HepG2 (cell line): ENCODE data around the gene ADGRF5. TPM values are rescaled to one million over a fixed set of nuclear protein-coding genes. Genes with fewer than 3 reads are reported as not detected.

Experiments used
- ATAC-seq: fragments of 200-7000 bp; cut with Tn5 transposase; 3 replicates; pipeline ENCODE4 v1.9.1; 2020; ENCODE audit warnings: mild to moderate bottlenecking, moderate library complexity
- BruUV-seq: library from RNA; stranded (reverse); fragments of 400-500 nt; replicated peaks from 2 replicates; lab custom pipeline; 2021; lab: Mats Ljungman, UMichigan
- CTCF ChIA-PET: fragments of 300-600 bp; formaldehyde crosslinking; extraction: SDS; loops from one replicate; lab custom pipeline; 2021; ENCODE audit warnings: low total read pairs, inconsistent platforms, low intra/inter-chr PET ratio; lab: Yijun Ruan, JAX
- POLR2A ChIA-PET: fragments of 350-600 bp; sonication (Branson Sonifier 250); formaldehyde crosslinking; loops from one replicate; lab custom pipeline; 2020; ENCODE audit warnings: antibody characterized with exemption, inconsistent platforms; lab: Yijun Ruan, JAX
- DNase-seq: peaks from one replicate; pipeline ENCODE4 v3.0.0-alpha.2; 2015; ENCODE audit warnings: low spot score
- FAIRE-seq: peaks from 3 replicates; lab custom pipeline; 2011; peaks lifted over from hg19 to GRCh38; lab: Jason Lieb, UNC
- H2AFZ ChIP-seq: one replicate; pipeline ENCODE4 v1.6.1; 2011; ENCODE audit warnings: low read length, inconsistent platforms
- H3K27ac ChIP-seq: fragments of 300-600 bp; 3 replicates; pipeline ENCODE4 v1.8.0; 2011; ENCODE audit warnings: mixed run types, mild to moderate bottlenecking, mixed read lengths, low read length, inconsistent platforms; ENCODE audit not compliant: insufficient read depth; ENCODE audit errors: extremely low read length
- H3K27me3 ChIP-seq, 2 experiments: fragments of 200-600 bp in 1 of 2; 2 replicates in 1 of 2; 3 replicates in 1 of 2; pipeline versions ENCODE4 v1.6.0 to v1.8.0; 2011; ENCODE audit warnings: low read length in 2 of 2, mild to moderate bottlenecking in 2 of 2, moderate library complexity in 2 of 2, inconsistent platforms in 1 of 2; ENCODE audit not compliant: insufficient read depth in 2 of 2, control insufficient read depth in 1 of 2
- H3K36me3 ChIP-seq, 2 experiments: fragments of 200-600 bp in 1 of 2; replicated peaks in 1 of 2; 2 replicates in 1 of 2; 3 replicates in 1 of 2; pipeline versions ENCODE4 v1.5.1 to v1.8.0; 2011; ENCODE audit warnings: low read length in 2 of 2, inconsistent platforms in 1 of 2; ENCODE audit not compliant: insufficient read depth in 2 of 2, control insufficient read depth in 1 of 2
- H3K4me1 ChIP-seq: 2 replicates; pipeline ENCODE4 v1.5.1; 2012; ENCODE audit warnings: low read length, inconsistent platforms; ENCODE audit not compliant: insufficient read depth
- H3K4me2 ChIP-seq: 2 replicates; pipeline ENCODE4 v1.6.0; 2011; ENCODE audit warnings: low read depth, low read length, inconsistent platforms
- H3K4me3 ChIP-seq, 3 experiments: fragments of 200-600 bp in 1 of 3; sonication (generic), shearing (Covaris generic) in 1 of 3; replicated peaks in 1 of 3; 2 replicates each; pipeline ENCODE4 v1.5.1; 2011 to 2016; ENCODE audit warnings: low read length in 3 of 3, inconsistent platforms in 2 of 3, low read depth in 2 of 3, mild to moderate bottlenecking in 2 of 3, control low read depth in 1 of 3, mixed read lengths in 1 of 3; ENCODE audit not compliant: insufficient read depth in 1 of 3
- H3K79me2 ChIP-seq: one replicate; pipeline ENCODE4 v1.6.1; 2011; ENCODE audit warnings: low read length, inconsistent platforms; ENCODE audit not compliant: insufficient read depth
- H3K9ac ChIP-seq: 2 replicates; pipeline ENCODE4 v1.6.0; 2011; ENCODE audit warnings: mild to moderate bottlenecking, low read depth, low read length, inconsistent platforms; ENCODE audit not compliant: insufficient read depth
- H3K9me3 ChIP-seq: 2 replicates; pipeline ENCODE4 v1.5.1; 2012; ENCODE audit warnings: mild to moderate bottlenecking, low read length
- H4K20me1 ChIP-seq: 2 replicates; pipeline ENCODE4 v1.6.0; 2011; ENCODE audit warnings: inconsistent platforms, mild to moderate bottlenecking, low read length, moderate library complexity; ENCODE audit not compliant: insufficient read depth
- CEBPB ChIP-seq: IDR thresholded peaks from 2 replicates; pipeline ENCODE4 v1.6.1; 2011; ENCODE audit warnings: low read depth, low read length, improper control_type of control experiment, borderline replicate concordance
- DNMT3B ChIP-seq: conservative IDR thresholded peaks from 2 replicates; pipeline ENCODE4 v1.6.1; 2016; ENCODE audit warnings: missing biosample characterization, control low read depth
- HOXA5 ChIP-seq: sonication (generic); formaldehyde crosslinking; IDR thresholded peaks from 2 replicates; pipeline ENCODE4 v1.4.0; 2020; ENCODE audit warnings: missing genetic modification reagents
- MIXL1 ChIP-seq: IDR thresholded peaks from 2 replicates; pipeline ENCODE4 v1.6.1; 2016
- NFYB ChIP-seq: sonication (generic); formaldehyde crosslinking; IDR thresholded peaks from 2 replicates; pipeline ENCODE4 v1.4.0; 2020; ENCODE audit warnings: missing genetic modification reagents
- NRL ChIP-seq: sonication (generic); formaldehyde crosslinking; IDR thresholded peaks from 2 replicates; pipeline ENCODE4 v1.5.0; 2020; ENCODE audit warnings: missing genetic modification reagents, mild to moderate bottlenecking, moderate library complexity, borderline replicate concordance
- POLR2A ChIP-seq, 2 experiments: IDR thresholded peaks; 2 replicates each; pipeline ENCODE4 v1.6.1; 2011; ENCODE audit warnings: low read depth in 2 of 2, low read length in 2 of 2, mild to moderate bottlenecking in 1 of 2, moderate library complexity in 1 of 2; ENCODE audit not compliant: insufficient read depth in 1 of 2
- RBM39 ChIP-seq: fragments of 200-400 bp; formaldehyde crosslinking; IDR thresholded peaks from one replicate; pipeline ENCODE4 v1.6.1; 2018; ENCODE audit warnings: antibody characterized with exemption, mild to moderate bottlenecking, low read depth, low read length; ENCODE audit not compliant: poor library complexity, severe bottlenecking
- SKI ChIP-seq: fragments of 450-650 bp; IDR thresholded peaks from one replicate; pipeline ENCODE4 v1.6.1; 2018; ENCODE audit warnings: mild to moderate bottlenecking; ENCODE audit not compliant: partially characterized antibody
- SOX13 ChIP-seq, 3 experiments: fragments of 450-650 bp in 1 of 3; sonication (generic) in 1 of 3; formaldehyde crosslinking in 1 of 3; IDR thresholded peaks in 2 of 3; conservative IDR thresholded peaks in 1 of 3; 2 replicates each; pipeline versions ENCODE4 v1.5.0 to v1.6.1; 2016 to 2020; ENCODE audit warnings: antibody characterized with exemption in 1 of 3, mild to moderate bottlenecking in 1 of 3, missing compliant biosample characterization in 1 of 3, missing genetic modification reagents in 1 of 3, moderate library complexity in 1 of 3
- SP1 ChIP-seq, 2 experiments: fragments of 450-650 bp in 1 of 2; sonication (generic) in 1 of 2; formaldehyde crosslinking in 1 of 2; IDR thresholded peaks; 2 replicates each; pipeline versions ENCODE4 v1.4.0 to v1.6.1; 2016 to 2020; ENCODE audit warnings: missing genetic modification reagents in 1 of 2
- TIGD3 ChIP-seq: sonication (generic); formaldehyde crosslinking; IDR thresholded peaks from 2 replicates; pipeline ENCODE4 v1.5.1; 2020; ENCODE audit warnings: mild to moderate bottlenecking, missing genetic modification reagents, borderline replicate concordance
- ZFP41 ChIP-seq: sonication (generic); formaldehyde crosslinking; IDR thresholded peaks from 2 replicates; pipeline ENCODE4 v1.4.0; 2020; ENCODE audit warnings: mild to moderate bottlenecking, missing genetic modification reagents, borderline replicate concordance
- ZNF333 ChIP-seq: sonication (generic); formaldehyde crosslinking; IDR thresholded peaks from 2 replicates; pipeline ENCODE4 v1.4.0; 2020; ENCODE audit warnings: mild to moderate bottlenecking, missing genetic modification reagents, borderline replicate concordance
- ZNF598 ChIP-seq: sonication (generic); formaldehyde crosslinking; IDR thresholded peaks from 2 replicates; pipeline ENCODE4 v1.5.1; 2020; ENCODE audit warnings: mild to moderate bottlenecking, missing genetic modification reagents, borderline replicate concordance
- ZSCAN25 ChIP-seq: sonication (generic); formaldehyde crosslinking; IDR thresholded peaks from 2 replicates; pipeline ENCODE4 v1.8.0; 2022; ENCODE audit warnings: mild to moderate bottlenecking, missing genetic modification reagents
- in situ Hi-C: cut with HindIII; loops from 2 replicates; pipeline ENCODE4 v1.10.0; 2017; ENCODE audit warnings: low pct_unique_long_range_greater_than_20kb; ENCODE audit not compliant: extremely low pct_ligation_motif_present
- intact Hi-C: fragments of 100-400 bp; cut with micrococcal nuclease; formaldehyde crosslinking; loops from one replicate; pipeline ENCODE4 v1.10.0; 2022; ENCODE audit not compliant: unreplicated experiment
- polyA plus RNA-seq, 8 experiments: library from polyadenylated mRNA; depleted of rRNA in 3 of 8; stranded (reverse) in 7 of 8; unstranded in 1 of 8; fragments of >200 nt; fragmentation: Illumina TruSeq in 4 of 8; extraction: Trizol in 4 of 8; gene quantifications; 2 replicates each; pipeline versions ENCODE4 v1.2.1 to v1.2.3, GENCODE V29; 2011 to 2016; ENCODE audit warnings: low read depth in 4 of 8, missing spikeins in 1 of 8, mixed read lengths in 1 of 8; ENCODE audit not compliant: insufficient read depth in 1 of 8
- total RNA-seq, 5 experiments: library from RNA; depleted of rRNA; stranded (reverse); fragments of >200 nt; fragmentation: Illumina TruSeq; extraction: Trizol; gene quantifications; 2 replicates each; pipeline ENCODE4 v1.2.3, GENCODE V29; 2016; ENCODE audit warnings: low read depth in 1 of 5
- TF ChIP-seq, protein P1 (sequence below): sonication (generic); formaldehyde crosslinking; conservative IDR thresholded peaks from 2 replicates; pipeline ENCODE4 v1.5.0; 2020; ENCODE audit warnings: missing genetic modification reagents
- TF ChIP-seq, protein P2 (sequence below): sonication (generic); formaldehyde crosslinking; IDR thresholded peaks from 2 replicates; pipeline ENCODE4 v1.5.0; 2020; ENCODE audit warnings: mild to moderate bottlenecking, missing genetic modification reagents, borderline replicate concordance
- TF ChIP-seq, protein P3 (sequence below): sonication (generic); formaldehyde crosslinking; IDR thresholded peaks from 2 replicates; pipeline ENCODE4 v1.5.1; 2020; ENCODE audit warnings: mild to moderate bottlenecking, missing genetic modification reagents, moderate library complexity

The ADGRF5 gene
- total and polyA plus RNA-seq, 2 of the 13 experiments (the other 11 are each of a cell fraction or from before 2014, with no cell fraction given) = not detected

GRCh38 chr6:46898006-46898405 lies 23.7 kb downstream of the ADGRF5 start (continued):
- TF ChIP-seq CEBPB = no peak
- TF ChIP-seq, protein P1, sequence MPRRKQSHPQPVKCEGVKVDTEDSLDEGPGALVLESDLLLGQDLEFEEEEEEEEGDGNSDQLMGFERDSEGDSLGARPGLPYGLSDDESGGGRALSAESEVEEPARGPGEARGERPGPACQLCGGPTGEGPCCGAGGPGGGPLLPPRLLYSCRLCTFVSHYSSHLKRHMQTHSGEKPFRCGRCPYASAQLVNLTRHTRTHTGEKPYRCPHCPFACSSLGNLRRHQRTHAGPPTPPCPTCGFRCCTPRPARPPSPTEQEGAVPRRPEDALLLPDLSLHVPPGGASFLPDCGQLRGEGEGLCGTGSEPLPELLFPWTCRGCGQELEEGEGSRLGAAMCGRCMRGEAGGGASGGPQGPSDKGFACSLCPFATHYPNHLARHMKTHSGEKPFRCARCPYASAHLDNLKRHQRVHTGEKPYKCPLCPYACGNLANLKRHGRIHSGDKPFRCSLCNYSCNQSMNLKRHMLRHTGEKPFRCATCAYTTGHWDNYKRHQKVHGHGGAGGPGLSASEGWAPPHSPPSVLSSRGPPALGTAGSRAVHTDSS (CRISPR knock-in tag) = no peak
- TF ChIP-seq HOXA5 (CRISPR knock-in tag) = no peak
- TF ChIP-seq, protein P2, sequence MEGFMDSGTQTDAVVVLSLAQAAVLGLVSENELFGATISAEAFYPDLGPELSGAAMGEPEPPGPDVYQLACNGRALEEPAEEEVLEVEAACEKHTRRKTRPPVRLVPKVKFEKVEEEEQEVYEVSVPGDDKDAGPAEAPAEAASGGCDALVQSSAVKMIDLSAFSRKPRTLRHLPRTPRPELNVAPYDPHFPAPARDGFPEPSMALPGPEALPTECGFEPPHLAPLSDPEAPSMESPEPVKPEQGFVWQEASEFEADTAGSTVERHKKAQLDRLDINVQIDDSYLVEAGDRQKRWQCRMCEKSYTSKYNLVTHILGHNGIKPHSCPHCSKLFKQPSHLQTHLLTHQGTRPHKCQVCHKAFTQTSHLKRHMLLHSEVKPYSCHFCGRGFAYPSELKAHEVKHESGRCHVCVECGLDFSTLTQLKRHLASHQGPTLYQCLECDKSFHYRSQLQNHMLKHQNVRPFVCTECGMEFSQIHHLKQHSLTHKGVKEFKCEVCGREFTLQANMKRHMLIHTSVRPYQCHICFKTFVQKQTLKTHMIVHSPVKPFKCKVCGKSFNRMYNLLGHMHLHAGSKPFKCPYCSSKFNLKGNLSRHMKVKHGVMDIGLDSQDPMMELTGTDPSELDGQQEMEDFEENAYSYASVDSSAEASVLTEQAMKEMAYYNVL (CRISPR knock-in tag) = no peak
- no peak for TF ChIP-seq NFYB (CRISPR knock-in tag)
- TF ChIP-seq SP1 (IDR thresholded peaks at IDR 0.05) = no peak
- TF ChIP-seq SP1 (CRISPR knock-in tag; IDR thresholded peaks at IDR 0.05) = no peak
- no peak for TF ChIP-seq ZNF333 (CRISPR knock-in tag)
- TF ChIP-seq POLR2A (IDR thresholded peaks at IDR 0.05; ENCODE audit: insufficient read depth in 1 of 2, low read depth in 2 of 2, low read length in 2 of 2) = no peak
- TF ChIP-seq MIXL1 (CRISPR knock-in tag) = no peak
- TF ChIP-seq ZFP41 (CRISPR knock-in tag) = no peak
- TF ChIP-seq DNMT3B (CRISPR knock-in tag) = no peak

- Histone ChIP-seq H4K20me1 (no peaks in the 10 kb centered on the region), H3K4me1 (no peaks in the 10 kb centered on the region), H3K27me3 (peaks cover 0 to 36% of the 10 kb centered on the region in 2 experiments; a peak in 3 of 5 replicates), H3K9ac (no peak overlapping the region), H2AFZ (no peak overlapping the region), H3K4me2 (no peak overlapping the region), H3K27ac (no peak overlapping the region), H3K79me2 (no peaks in the 10 kb centered on the region), H3K36me3 (no peaks in the 10 kb centered on the region), H3K4me3 (no peak overlapping the region), H3K9me3 (no peaks in the 10 kb centered on the region)
- DNase-seq = no peak
- intact Hi-C loops (no loop called here), in situ Hi-C loops (no loop called here)
- ATAC-seq = no peak
- BruUV-seq = no TSS peak
- no peak for FAIRE-seq
- POLR2A ChIA-PET = no interaction called here
- CTCF ChIA-PET = no interaction called here
- no peak for TF ChIP-seq NRL (CRISPR knock-in tag)
- TF ChIP-seq, protein P3, sequence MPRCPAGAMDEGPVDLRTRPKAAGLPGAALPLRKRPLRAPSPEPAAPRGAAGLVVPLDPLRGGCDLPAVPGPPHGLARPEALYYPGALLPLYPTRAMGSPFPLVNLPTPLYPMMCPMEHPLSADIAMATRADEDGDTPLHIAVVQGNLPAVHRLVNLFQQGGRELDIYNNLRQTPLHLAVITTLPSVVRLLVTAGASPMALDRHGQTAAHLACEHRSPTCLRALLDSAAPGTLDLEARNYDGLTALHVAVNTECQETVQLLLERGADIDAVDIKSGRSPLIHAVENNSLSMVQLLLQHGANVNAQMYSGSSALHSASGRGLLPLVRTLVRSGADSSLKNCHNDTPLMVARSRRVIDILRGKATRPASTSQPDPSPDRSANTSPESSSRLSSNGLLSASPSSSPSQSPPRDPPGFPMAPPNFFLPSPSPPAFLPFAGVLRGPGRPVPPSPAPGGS (CRISPR knock-in tag) = no peak
- TF ChIP-seq RBM39 = no peak
- TF ChIP-seq TIGD3 (CRISPR knock-in tag) = no peak
- TF ChIP-seq SKI = no peak
- no peak for TF ChIP-seq SOX13 (IDR thresholded peaks at IDR 0.05)
- TF ChIP-seq SOX13 (CRISPR knock-in tag; conservative IDR thresholded peaks at IDR 0.05 in 1 of 2, IDR thresholded peaks at IDR 0.05 in 1 of 2) = no peak
- no peak for TF ChIP-seq ZSCAN25 (CRISPR knock-in tag)
- TF ChIP-seq ZNF598 (CRISPR knock-in tag) = no peak
Measured at GRCh38 chr6:46896871-46897270, 24.9 kb downstream of the ADGRF5 start.
